Measurements from ENCODE around the gene GSK3B.

GSK3B gene

DNA sequence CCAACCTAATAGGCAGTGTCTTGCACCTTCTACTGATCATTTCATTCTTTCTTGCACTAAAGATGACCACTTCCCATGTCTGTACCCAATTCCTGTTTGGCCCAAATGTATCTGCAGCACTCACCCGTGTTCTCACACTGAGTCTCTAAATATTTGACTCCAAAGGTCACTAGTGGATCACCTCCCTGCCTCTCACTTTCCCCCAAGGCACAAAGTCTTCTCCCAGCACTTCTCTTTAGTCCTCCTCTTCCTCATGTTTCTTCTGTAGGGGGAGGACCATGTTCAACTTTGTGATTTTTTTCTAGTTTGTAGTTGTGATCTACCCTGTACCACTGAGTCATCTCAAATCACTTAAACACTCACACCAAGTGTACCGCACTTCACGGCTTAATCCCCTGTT, 298.4 kb downstream of the GSK3B start:
- no peak for DNase-seq (ENCODE audit: low read depth)
- no peak overlapping the region for H3K4me3 ChIP-seq (ENCODE audit: low read length)
- TF ChIP-seq, protein P1, sequence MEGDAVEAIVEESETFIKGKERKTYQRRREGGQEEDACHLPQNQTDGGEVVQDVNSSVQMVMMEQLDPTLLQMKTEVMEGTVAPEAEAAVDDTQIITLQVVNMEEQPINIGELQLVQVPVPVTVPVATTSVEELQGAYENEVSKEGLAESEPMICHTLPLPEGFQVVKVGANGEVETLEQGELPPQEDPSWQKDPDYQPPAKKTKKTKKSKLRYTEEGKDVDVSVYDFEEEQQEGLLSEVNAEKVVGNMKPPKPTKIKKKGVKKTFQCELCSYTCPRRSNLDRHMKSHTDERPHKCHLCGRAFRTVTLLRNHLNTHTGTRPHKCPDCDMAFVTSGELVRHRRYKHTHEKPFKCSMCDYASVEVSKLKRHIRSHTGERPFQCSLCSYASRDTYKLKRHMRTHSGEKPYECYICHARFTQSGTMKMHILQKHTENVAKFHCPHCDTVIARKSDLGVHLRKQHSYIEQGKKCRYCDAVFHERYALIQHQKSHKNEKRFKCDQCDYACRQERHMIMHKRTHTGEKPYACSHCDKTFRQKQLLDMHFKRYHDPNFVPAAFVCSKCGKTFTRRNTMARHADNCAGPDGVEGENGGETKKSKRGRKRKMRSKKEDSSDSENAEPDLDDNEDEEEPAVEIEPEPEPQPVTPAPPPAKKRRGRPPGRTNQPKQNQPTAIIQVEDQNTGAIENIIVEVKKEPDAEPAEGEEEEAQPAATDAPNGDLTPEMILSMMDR (IDR thresholded peaks at IDR 0.05; ENCODE audit: insufficient read depth, low read depth, low read length, missing control alignments): no peak

DNA sequence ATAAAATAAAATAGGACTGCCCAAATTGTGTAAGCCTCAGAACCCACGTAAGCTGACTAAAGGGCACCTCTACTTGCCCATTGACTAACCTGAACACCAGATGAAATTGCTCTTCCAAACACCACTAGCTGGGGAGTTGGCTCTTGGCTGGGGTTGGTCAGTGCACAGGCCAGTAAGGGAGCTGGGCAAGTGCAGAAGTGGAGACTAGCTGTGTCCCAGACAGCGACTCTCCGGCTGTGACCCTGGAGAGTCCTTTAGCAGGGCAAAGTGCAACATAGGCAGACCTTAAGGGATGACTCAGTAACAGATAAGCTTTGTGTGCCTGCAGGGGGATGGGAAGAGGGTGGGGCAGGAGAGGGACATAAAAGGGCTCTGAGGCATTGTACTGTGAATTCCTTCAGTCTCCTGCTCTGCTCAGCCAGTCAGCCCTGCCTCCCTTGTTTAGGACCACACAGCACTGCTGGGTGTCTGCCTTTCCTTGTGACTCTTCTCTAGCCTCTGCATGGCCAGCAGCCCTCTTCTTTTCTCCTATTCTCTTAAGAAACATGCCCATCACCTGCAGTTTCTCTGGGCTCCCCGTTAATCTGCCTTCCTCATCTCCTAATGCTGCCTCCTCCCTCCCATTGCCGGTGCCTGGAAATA, 299.2 kb downstream of the GSK3B start:
- TF ChIP-seq, protein P1 (IDR thresholded peaks at IDR 0.05; ENCODE audit: insufficient read depth, low read depth, low read length, missing control alignments): no peak
- peak; percentile 31 for DNase-seq (ENCODE audit: low read depth)
- H3K4me3 ChIP-seq (ENCODE audit: low read length): no peak overlapping the region

DNA sequence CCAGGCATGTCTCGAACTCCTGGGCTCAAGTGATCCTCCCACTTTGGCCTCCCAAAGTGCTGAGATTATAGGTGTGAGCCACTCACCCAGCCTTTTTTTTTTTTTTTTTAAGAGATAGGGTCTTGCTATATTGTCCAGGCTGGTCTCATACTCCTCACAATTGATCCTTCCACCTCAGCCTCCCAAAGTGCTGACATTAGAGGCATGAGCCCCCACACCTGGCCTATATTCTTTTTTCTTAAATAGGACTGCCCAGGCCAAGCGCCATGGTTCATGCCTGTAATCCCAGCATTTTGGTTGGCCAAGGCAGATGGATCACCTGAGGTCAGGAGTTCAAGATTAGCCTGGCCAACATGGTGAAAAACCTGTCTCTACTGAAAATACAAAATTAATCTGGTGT, 299.8 kb downstream of the GSK3B start:
- no peak for DNase-seq (ENCODE audit: low read depth)

DNA sequence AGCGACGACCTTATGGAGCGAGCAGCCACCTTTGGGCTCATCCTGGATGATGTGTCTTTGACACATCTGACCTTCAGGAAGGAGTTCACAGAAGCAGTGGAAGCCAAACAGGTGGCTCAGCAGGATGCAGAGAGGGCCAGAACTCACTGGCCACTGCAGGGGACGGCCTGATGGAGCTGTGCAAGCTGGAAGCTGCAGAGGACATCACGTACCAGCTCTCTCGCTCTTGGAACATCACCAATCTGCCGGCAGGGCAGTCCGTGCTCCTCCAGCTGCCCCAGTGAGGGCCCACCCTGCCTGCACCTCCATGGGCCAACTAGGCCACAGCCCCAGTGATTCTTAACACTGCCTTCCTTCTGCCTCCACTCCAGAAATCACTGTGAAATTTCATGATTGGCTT, 302.0 kb downstream of the GSK3B start:
- TF ChIP-seq, protein P1 (IDR thresholded peaks at IDR 0.05; ENCODE audit: insufficient read depth, low read depth, low read length, missing control alignments): no peak
- DNase-seq (ENCODE audit: low read depth): no peak
- no peak overlapping the region for H3K4me3 ChIP-seq (ENCODE audit: low read length)

More for the DNA sequence above, 299.8 kb downstream of the GSK3B start:
- TF ChIP-seq, protein P1 (IDR thresholded peaks at IDR 0.05; ENCODE audit: insufficient read depth, low read depth, low read length, missing control alignments): no peak
- H3K4me3 ChIP-seq (ENCODE audit: low read length): no peak overlapping the region

DNA sequence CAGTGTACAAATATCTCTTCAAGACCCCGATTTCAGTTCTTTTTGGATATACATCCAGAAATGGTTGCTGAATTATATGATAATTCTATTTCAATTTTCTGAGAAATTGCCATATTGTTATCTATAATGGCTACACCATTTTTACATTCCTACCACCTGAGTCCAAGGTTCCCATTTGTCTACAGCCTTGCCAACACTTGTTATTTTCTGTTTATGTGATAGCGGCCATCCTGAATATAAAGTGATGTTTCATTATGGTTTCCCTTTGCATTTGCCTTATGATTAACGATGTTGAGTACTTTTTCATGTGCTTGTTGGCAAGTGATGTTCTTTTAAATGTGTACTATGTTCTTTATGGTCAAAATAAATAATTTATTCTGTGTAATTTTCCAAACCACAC, 303.9 kb downstream of the GSK3B start:
- TF ChIP-seq, protein P1 (IDR thresholded peaks at IDR 0.05; ENCODE audit: insufficient read depth, low read depth, low read length, missing control alignments): no peak
- DNase-seq (ENCODE audit: low read depth): no peak
- no peak overlapping the region for H3K4me3 ChIP-seq (ENCODE audit: low read length)

DNA sequence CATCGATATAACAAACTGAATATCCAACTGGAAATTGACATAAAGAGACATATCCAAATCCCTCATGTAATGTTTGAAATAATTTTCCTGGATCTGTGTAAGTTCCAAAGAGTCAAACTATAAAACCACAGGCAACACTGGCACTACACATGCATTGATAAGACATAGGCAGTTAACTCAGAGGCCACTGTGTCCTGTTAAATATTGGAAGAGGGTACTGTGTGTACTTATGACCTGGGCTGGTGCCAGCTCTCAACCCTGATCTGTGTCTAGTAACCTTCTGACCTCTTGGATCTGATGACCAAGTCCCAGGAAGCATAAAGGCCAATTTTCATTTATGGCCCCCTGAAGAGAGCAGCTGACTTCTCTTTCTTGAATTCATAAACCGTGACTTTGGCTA, 307.8 kb downstream of the GSK3B start:
- TF ChIP-seq, protein P1 (IDR thresholded peaks at IDR 0.05; ENCODE audit: insufficient read depth, low read depth, low read length, missing control alignments): no peak
- no peak for DNase-seq (ENCODE audit: low read depth)
- no peak overlapping the region for H3K4me3 ChIP-seq (ENCODE audit: low read length)

DNA sequence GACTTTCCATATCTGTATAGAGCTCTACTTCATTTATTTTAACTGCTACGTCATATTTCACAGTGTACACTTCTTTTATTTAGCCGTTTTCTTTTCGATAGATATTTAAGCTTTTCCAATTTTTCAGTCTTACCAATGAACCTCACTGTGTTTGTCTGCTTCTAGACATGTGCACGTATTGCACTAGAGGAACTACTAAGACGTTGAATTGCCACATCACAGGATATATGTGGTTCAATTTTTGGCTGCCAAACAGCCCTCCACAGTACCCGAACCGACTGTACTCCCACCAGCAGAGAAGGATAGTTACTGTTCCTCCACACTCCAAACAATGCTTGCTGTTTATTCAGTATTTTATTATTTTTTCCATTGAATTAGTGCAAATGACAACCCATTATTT, 310.4 kb downstream of the GSK3B start:
- H3K4me3 ChIP-seq (ENCODE audit: low read length): no peak overlapping the region
- DNase-seq (ENCODE audit: low read depth): no peak
- TF ChIP-seq, protein P1 (IDR thresholded peaks at IDR 0.05; ENCODE audit: insufficient read depth, low read depth, low read length, missing control alignments): no peak
